PFSK-1 (cell line): ENCODE measurements around the gene HSPB2.

ENCODE experiments used
- POLR2AphosphoS5 ChIP-seq: IDR thresholded peaks from 2 replicates; pipeline ENCODE4 v1.6.1; 2012; ENCODE audit warnings: low read depth, mild to moderate bottlenecking, control low read depth, low read length, moderate library complexity
- TAF1 ChIP-seq: IDR thresholded peaks from 2 replicates; pipeline ENCODE4 v1.6.1; 2012; ENCODE audit warnings: low read length, control low read depth, borderline replicate concordance; ENCODE audit not compliant: insufficient read depth
- TF ChIP-seq, protein P1 (sequence below), 2 experiments: IDR thresholded peaks; 2 replicates each; pipeline versions ENCODE4 v1.6.1 to v1.8.0; 2011 to 2012; ENCODE audit warnings: low read depth in 2 of 2, low read length in 2 of 2, control low read depth in 1 of 2, inconsistent platforms in 1 of 2, mild to moderate bottlenecking in 1 of 2, moderate library complexity in 1 of 2; ENCODE audit not compliant: insufficient read depth in 1 of 2

DNA sequence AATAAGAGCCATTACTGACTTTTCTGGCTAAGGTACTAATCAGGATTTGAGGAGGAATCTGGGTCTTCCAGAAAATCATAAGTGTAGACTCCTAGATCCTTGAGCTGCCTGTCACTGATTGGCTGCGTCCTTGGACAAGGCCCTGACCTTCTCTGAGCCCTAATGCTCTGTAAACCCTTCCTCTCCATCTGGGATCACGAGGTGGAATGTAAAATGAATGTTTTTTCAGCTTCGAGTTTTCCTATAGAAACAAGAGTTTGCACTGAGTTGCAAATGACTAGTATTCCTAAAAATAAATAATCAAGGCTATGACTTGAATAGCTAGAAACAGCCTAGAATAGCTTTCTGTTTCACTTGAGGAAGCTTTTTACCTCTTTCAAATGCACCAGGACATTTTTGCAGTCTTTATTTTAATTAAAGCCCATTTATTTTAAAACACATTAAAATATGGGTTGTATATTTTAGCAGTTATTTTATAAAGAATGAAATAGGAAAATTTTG, 23.6 kb downstream of the HSPB2 start:
- no peak for TF ChIP-seq POLR2AphosphoS5
- TF ChIP-seq TAF1 = no peak
- TF ChIP-seq, protein P1, sequence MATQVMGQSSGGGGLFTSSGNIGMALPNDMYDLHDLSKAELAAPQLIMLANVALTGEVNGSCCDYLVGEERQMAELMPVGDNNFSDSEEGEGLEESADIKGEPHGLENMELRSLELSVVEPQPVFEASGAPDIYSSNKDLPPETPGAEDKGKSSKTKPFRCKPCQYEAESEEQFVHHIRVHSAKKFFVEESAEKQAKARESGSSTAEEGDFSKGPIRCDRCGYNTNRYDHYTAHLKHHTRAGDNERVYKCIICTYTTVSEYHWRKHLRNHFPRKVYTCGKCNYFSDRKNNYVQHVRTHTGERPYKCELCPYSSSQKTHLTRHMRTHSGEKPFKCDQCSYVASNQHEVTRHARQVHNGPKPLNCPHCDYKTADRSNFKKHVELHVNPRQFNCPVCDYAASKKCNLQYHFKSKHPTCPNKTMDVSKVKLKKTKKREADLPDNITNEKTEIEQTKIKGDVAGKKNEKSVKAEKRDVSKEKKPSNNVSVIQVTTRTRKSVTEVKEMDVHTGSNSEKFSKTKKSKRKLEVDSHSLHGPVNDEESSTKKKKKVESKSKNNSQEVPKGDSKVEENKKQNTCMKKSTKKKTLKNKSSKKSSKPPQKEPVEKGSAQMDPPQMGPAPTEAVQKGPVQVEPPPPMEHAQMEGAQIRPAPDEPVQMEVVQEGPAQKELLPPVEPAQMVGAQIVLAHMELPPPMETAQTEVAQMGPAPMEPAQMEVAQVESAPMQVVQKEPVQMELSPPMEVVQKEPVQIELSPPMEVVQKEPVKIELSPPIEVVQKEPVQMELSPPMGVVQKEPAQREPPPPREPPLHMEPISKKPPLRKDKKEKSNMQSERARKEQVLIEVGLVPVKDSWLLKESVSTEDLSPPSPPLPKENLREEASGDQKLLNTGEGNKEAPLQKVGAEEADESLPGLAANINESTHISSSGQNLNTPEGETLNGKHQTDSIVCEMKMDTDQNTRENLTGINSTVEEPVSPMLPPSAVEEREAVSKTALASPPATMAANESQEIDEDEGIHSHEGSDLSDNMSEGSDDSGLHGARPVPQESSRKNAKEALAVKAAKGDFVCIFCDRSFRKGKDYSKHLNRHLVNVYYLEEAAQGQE (IDR thresholded peaks at IDR 0.05; ENCODE audit: insufficient read depth in 1 of 2, low read depth in 2 of 2, low read length in 2 of 2) = no peak
